Prostate gland (tissue), 2 donors: ENCODE results near the gene RBKS. TPM values are rescaled to one million over a fixed set of nuclear protein-coding genes. Genes with fewer than 3 reads are reported as not detected.
"Not testable (repeated sequence)": the region's sequence is repeated elsewhere in the genome, so short reads cannot be mapped to it uniquely, and the experiment has no call there.

Experiments used
- DNase-seq: peaks from one replicate; pipeline ENCODE4 v3.0.0-alpha.2; 2019; ENCODE audit warnings: low spot score
- H3K27ac ChIP-seq, 2 donors: fragments of 200-600 bp; sonication (generic); 2 replicates each; pipeline ENCODE4 v1.5.1; 2017 to 2019
- H3K27me3 ChIP-seq: fragments of 200-600 bp; sonication (generic); replicated peaks from 2 replicates; pipeline ENCODE4 v1.5.1; 2019; ENCODE audit not compliant: insufficient read depth
- H3K36me3 ChIP-seq, 2 donors: fragments of 200-600 bp; sonication (generic); 1 replicate in 1 of 2; 2 replicates in 1 of 2; pipeline versions ENCODE4 v1.5.1 to v1.8.1; 2017 to 2019
- H3K4me1 ChIP-seq: fragments of 200-600 bp; sonication (generic); replicated peaks from 2 replicates; pipeline ENCODE4 v1.5.1; 2019
- H3K4me3 ChIP-seq, 2 donors: fragments of 200-600 bp; sonication (generic); 2 replicates each; pipeline ENCODE4 v1.5.1; 2017 to 2019
- H3K9me3 ChIP-seq: fragments of 200-600 bp; sonication (generic); 2 replicates; pipeline ENCODE4 v1.5.1; 2017
- CTCF ChIP-seq, 4 experiments: fragments of 200-600 bp in 2 of 4; fragments of 450-650 bp in 2 of 4; sonication (generic) in 2 of 4; IDR thresholded peaks; 1 replicate in 3 of 4; 2 replicates in 1 of 4; pipeline ENCODE4 v1.5.1; 2016 to 2019; ENCODE audit warnings: antibody characterized with exemption in 4 of 4, mild to moderate bottlenecking in 2 of 4, moderate library complexity in 2 of 4
- POLR2A ChIP-seq: fragments of 450-650 bp; IDR thresholded peaks from one replicate; pipeline ENCODE4 v1.6.1; 2016; ENCODE audit warnings: antibody characterized with exemption, mild to moderate bottlenecking
- POLR2AphosphoS5 ChIP-seq: sonication (generic); formaldehyde crosslinking; IDR thresholded peaks from one replicate; pipeline ENCODE4 v1.6.1; 2017; ENCODE audit warnings: antibody characterized with exemption
- WGBS: methylation state at CpG from one replicate; pipeline ENCODE4 v1.1.5; 2018; 5-methylcytosine and 5-hydroxymethylcytosine counted together
- intact Hi-C: fragments of 100-400 bp; cut with DNase I; formaldehyde crosslinking; loops from one replicate; pipeline ENCODE4 v1.14.2; 2022
- total RNA-seq, 2 donors: library from RNA; depleted of rRNA; stranded (reverse); fragments of >200 nt; gene quantifications; one replicate each; pipeline ENCODE4 v1.1.0, GENCODE V29; 2016

RBKS gene
- total RNA-seq, 2 donors from 2014 or later = 1.6 to 1.8 TPM

- 85% methylated on average over 2 of the region's 2 CpGs for WGBS
- intact Hi-C loops = no loop called here
- Histone ChIP-seq H3K4me1 (no peaks in the 10 kb centered on the region), H3K27me3 (no peaks in the 10 kb centered on the region), H3K9me3 (no peaks in the 10 kb centered on the region), H3K27ac (no peak overlapping the region), H3K36me3 (no peaks in the 10 kb centered on the region), H3K4me3 (no peak overlapping the region)
- DNase-seq = no peak
- no peak for TF ChIP-seq CTCF (IDR thresholded peaks at IDR 0.05)
- no peak for TF ChIP-seq POLR2AphosphoS5
- no peak for TF ChIP-seq POLR2A
Measured at GRCh38 chr2:27887111-27887510, 3.1 kb downstream of the RBKS start.

- intact Hi-C loops = no loop called here
- no peak for DNase-seq
- H3K27me3 ChIP-seq = no peaks in the 10 kb centered on the region
- no peaks in the 10 kb centered on the region for H3K36me3 ChIP-seq
- no peaks in the 10 kb centered on the region for H3K9me3 ChIP-seq
- no peak overlapping the region for H3K4me3 ChIP-seq
- no peaks in the 10 kb centered on the region for H3K4me1 ChIP-seq
- TF ChIP-seq POLR2A = no peak
- no peak for TF ChIP-seq POLR2AphosphoS5
- TF ChIP-seq CTCF (IDR thresholded peaks at IDR 0.05) = no peak
- H3K27ac ChIP-seq = no peak overlapping the region
- WGBS = 51% methylated on average over 6 of the region's 6 CpGs
Measured at GRCh38 chr2:27886322-27886721, 3.9 kb downstream of the RBKS start.

- DNase-seq = no peak
- H3K4me3 ChIP-seq = no peak overlapping the region
- H3K27ac ChIP-seq = no peak overlapping the region
- TF ChIP-seq CTCF (IDR thresholded peaks at IDR 0.05) (no peak), POLR2A (no peak), POLR2AphosphoS5 (no peak)
- no peaks in the 10 kb centered on the region for H3K36me3 ChIP-seq
- H3K9me3 ChIP-seq = no peaks in the 10 kb centered on the region
- H3K4me1 ChIP-seq = no peaks in the 10 kb centered on the region
- 42% methylated on average over 1 of the region's 1 CpG for WGBS
- H3K27me3 ChIP-seq = no peaks in the 10 kb centered on the region
- intact Hi-C loops = no loop called here
Measured at GRCh38 chr2:27885661-27886060, 4.5 kb downstream of the RBKS start.

- Histone ChIP-seq H3K9me3 (no peaks in the 10 kb centered on the region), H3K36me3 (no peaks in the 10 kb centered on the region), H3K4me1 (no peaks in the 10 kb centered on the region), H3K4me3 (no peak overlapping the region), H3K27me3 (no peaks in the 10 kb centered on the region), H3K27ac (no peak overlapping the region)
- TF ChIP-seq CTCF (IDR thresholded peaks at IDR 0.05) (no peak), POLR2AphosphoS5 (no peak), POLR2A (no peak)
- 83% methylated on average over 1 of the region's 1 CpG for WGBS
- DNase-seq = no peak
- intact Hi-C loops = no loop called here
Measured at GRCh38 chr2:27885234-27885633, 5.0 kb downstream of the RBKS start.

- H3K4me1 ChIP-seq = no peaks in the 10 kb centered on the region
- intact Hi-C loops = no loop called here
- TF ChIP-seq POLR2AphosphoS5 (no peak), CTCF (IDR thresholded peaks at IDR 0.05) (no peak), POLR2A (no peak)
- no peak overlapping the region for H3K27ac ChIP-seq
- no peaks in the 10 kb centered on the region for H3K27me3 ChIP-seq
- WGBS = 3% methylated on average over 2 of the region's 2 CpGs
- H3K4me3 ChIP-seq = no peak overlapping the region
- no peak for DNase-seq
- H3K36me3 ChIP-seq = no peaks in the 10 kb centered on the region
- no peaks in the 10 kb centered on the region for H3K9me3 ChIP-seq
Measured at GRCh38 chr2:27884601-27885000, 5.6 kb downstream of the RBKS start.

GRCh38 chr2:27882584-27882922 lies 7.6 kb downstream of the RBKS start:
- DNase-seq, H3K4me1 ChIP-seq, H3K27ac ChIP-seq, H3K4me3 ChIP-seq, intact Hi-C loops, H3K36me3 ChIP-seq, H3K27me3 ChIP-seq, H3K9me3 ChIP-seq: not testable (repeated sequence)
- WGBS = 93% methylated on average over 1 of the region's 1 CpG

- intact Hi-C loops, H3K4me1 ChIP-seq, H3K27me3 ChIP-seq, H3K9me3 ChIP-seq, H3K27ac ChIP-seq, H3K36me3 ChIP-seq, H3K4me3 ChIP-seq, DNase-seq: not testable (repeated sequence)
- WGBS = 78% methylated on average over 4 of the region's 4 CpGs
Measured at GRCh38 chr2:27881815-27882583, 8.2 kb downstream of the RBKS start.
